MCF 10A (cell line): ENCODE results near the gene TLK1. TPM values are rescaled to one million over a fixed set of nuclear protein-coding genes. Genes with fewer than 3 reads are reported as not detected.

Source experiments
- BruUV-seq: library from RNA; stranded (reverse); fragments of 400-500 nt; replicated peaks from 2 replicates; lab custom pipeline; 2021; lab: Mats Ljungman, UMichigan
- CTCF ChIA-PET: fragments of 300-600 bp; sonication (Branson Sonifier 250); formaldehyde crosslinking; extraction: SDS; loops from one replicate; lab custom pipeline; 2021; ENCODE audit warnings: antibody characterized with exemption, inconsistent platforms; lab: Yijun Ruan, JAX
- POLR2A ChIA-PET: fragments of 300-600, 350-650 bp; sonication (Branson Sonifier 250); formaldehyde crosslinking; extraction: SDS; loops from one replicate; lab custom pipeline; 2020; ENCODE audit warnings: antibody characterized with exemption, inconsistent platforms; lab: Yijun Ruan, JAX
- DNase-seq: peaks from one replicate; pipeline ENCODE4 v3.0.0-alpha.2; 2018; ENCODE audit not compliant: unreplicated experiment
- H3K27ac Mint-ChIP-seq: one replicate; pipeline ENCODE4 v1.8.0; 2022; ENCODE audit warnings: mild to moderate bottlenecking, low read depth, mixed read lengths; ENCODE audit not compliant: unreplicated experiment
- H3K27me3 Mint-ChIP-seq: one replicate; pipeline ENCODE4 v1.8.0; 2022; ENCODE audit warnings: mixed read lengths; ENCODE audit not compliant: insufficient read depth, unreplicated experiment
- H3K36me3 Mint-ChIP-seq: one replicate; pipeline ENCODE4 v1.8.0; 2022; ENCODE audit warnings: mild to moderate bottlenecking, moderate library complexity, mixed read lengths; ENCODE audit not compliant: insufficient read depth, unreplicated experiment
- H3K4me1 Mint-ChIP-seq: one replicate; pipeline ENCODE4 v1.8.0; 2022; ENCODE audit warnings: mixed read lengths; ENCODE audit not compliant: insufficient read depth, unreplicated experiment
- H3K4me3 Mint-ChIP-seq: one replicate; pipeline ENCODE4 v1.8.0; 2022; ENCODE audit warnings: mild to moderate bottlenecking, moderate library complexity, mixed read lengths; ENCODE audit not compliant: unreplicated experiment
- H3K9me3 Mint-ChIP-seq: one replicate; pipeline ENCODE4 v1.8.0; 2022; ENCODE audit warnings: mixed read lengths; ENCODE audit not compliant: unreplicated experiment
- CTCF ChIP-seq: fragments of 200-600 bp; IDR thresholded peaks from one replicate; pipeline ENCODE4 v1.8.0; 2022; ENCODE audit warnings: antibody characterized with exemption, mild to moderate bottlenecking; ENCODE audit not compliant: unreplicated experiment
- intact Hi-C: fragments of 100-400 bp; cut with micrococcal nuclease; formaldehyde crosslinking; loops from 2 replicates; pipeline ENCODE4 v1.14.1; 2022
- total RNA-seq: library from RNA; stranded (reverse); gene quantifications from 2 replicates; pipeline ENCODE4 v1.2.3, GENCODE V29; 2022

Gene TLK1
- total RNA-seq, 1 experiment from 2014 or later = 60.6 TPM

GRCh38 chr2:170965446-170966225, 195.1 kb downstream of the TLK1 start:
- H3K36me3 Mint-ChIP-seq = peaks cover 73% of the 10 kb centered on the region
- CTCF ChIA-PET = interaction anchor here (0.8 to 1.1 kb wide), 2 partner anchors 19 to 451 kb away, joined by 3 to 4 read pairs; no protein-coding TSS in a partner anchor
- no peak for TF ChIP-seq CTCF
- H3K9me3 Mint-ChIP-seq = no peaks in the 10 kb centered on the region
- H3K4me3 Mint-ChIP-seq = peak overlapping the region; percentile 8
- H3K4me1 Mint-ChIP-seq = peaks cover 8% of the 10 kb centered on the region
- intact Hi-C loops = no loop called here
- no peaks in the 10 kb centered on the region for H3K27me3 Mint-ChIP-seq
- DNase-seq = peak; percentile 37
- no peak overlapping the region for H3K27ac Mint-ChIP-seq
- no TSS peak for BruUV-seq
- POLR2A ChIA-PET = interaction anchor here (1.5 to 2.5 kb wide), 2 partner anchors 10 to 37 kb away, joined by 4 to 8 read pairs; partner anchors contain the start of gene GORASP2

- DNase-seq = no peak
- intact Hi-C loops = no loop called here
- Mint-ChIP-seq H3K27ac (no peak overlapping the region), H3K4me3 (no peak overlapping the region), H3K4me1 (peaks cover 8% of the 10 kb centered on the region), H3K36me3 (peaks cover 88% of the 10 kb centered on the region), H3K27me3 (no peaks in the 10 kb centered on the region), H3K9me3 (no peaks in the 10 kb centered on the region)
- POLR2A ChIA-PET = interaction anchor here (0.7 to 1.9 kb wide), 3 partner anchors 10 to 1504 kb away, joined by 3 to 6 read pairs (median 3); no protein-coding TSS in a partner anchor
- CTCF ChIA-PET = interaction anchor here (0.6 to 2.2 kb wide), 3 partner anchors 10 to 33 kb away, joined by 3 to 9 read pairs (median 7); no protein-coding TSS in a partner anchor
- TF ChIP-seq CTCF = no peak
- BruUV-seq = no TSS peak
Observed at GRCh38 chr2:170963386-170963785, 197.3 kb downstream of the TLK1 start.

- DNase-seq = no peak
- H3K9me3 Mint-ChIP-seq = no peaks in the 10 kb centered on the region
- peaks cover 6% of the 10 kb centered on the region for H3K4me1 Mint-ChIP-seq
- no TSS peak for BruUV-seq
- H3K27ac Mint-ChIP-seq = no peak overlapping the region
- peaks cover 98% of the 10 kb centered on the region for H3K36me3 Mint-ChIP-seq
- CTCF ChIA-PET = interaction anchor here (0.9 to 2.8 kb wide), 3 partner anchors 8 to 19 kb away, joined by 3 to 10 read pairs (median 6); no protein-coding TSS in a partner anchor
- H3K27me3 Mint-ChIP-seq = no peaks in the 10 kb centered on the region
- intact Hi-C loops = no loop called here
- no peak for TF ChIP-seq CTCF
- POLR2A ChIA-PET = no interaction called here
- no peak overlapping the region for H3K4me3 Mint-ChIP-seq
Observed at GRCh38 chr2:170953941-170954340, 206.8 kb downstream of the TLK1 start.

- Mint-ChIP-seq H3K9me3 (no peaks in the 10 kb centered on the region), H3K4me3 (no peak overlapping the region), H3K36me3 (peaks cover 74% of the 10 kb centered on the region)
Observed at GRCh38 chr2:170950221-170950761, 210.4 kb downstream of the TLK1 start.

More at GRCh38 chr2:170950221-170950761, 210.4 kb downstream of the TLK1 start:
- no TSS peak for BruUV-seq
- intact Hi-C loops = no loop called here
- Mint-ChIP-seq H3K27me3 (no peaks in the 10 kb centered on the region), H3K4me1 (peaks cover 13% of the 10 kb centered on the region), H3K27ac (no peak overlapping the region)
- ChIA-PET POLR2A (interaction anchor here (4.3 kb wide), 1 partner anchor 20 kb away, joined by 18 read pairs; the partner anchor contains the start of gene GORASP2), CTCF (interaction anchor here (0.6 to 0.7 kb wide), 2 partner anchors 207 to 899 kb away, joined by 3 to 4 read pairs; no protein-coding TSS in a partner anchor)
- no peak for DNase-seq
- no peak for TF ChIP-seq CTCF
